HG02642 (cell line): Measurements from ENCODE around the gene CCDC51.

ENCODE experiments used
- ATAC-seq: cut with Tn5 transposase; IDR thresholded peaks from one replicate; pipeline ENCODE4 v1.9.1; 2021; ENCODE audit warnings: mild to moderate bottlenecking; ENCODE audit not compliant: unreplicated experiment, poor library complexity

Gene CCDC51

GRCh38 chr3:48435774-48436476 lies 4.0 kb downstream of the CCDC51 start:
- ATAC-seq, result no peak

GRCh38 chr3:48435223-48435595 lies 4.7 kb downstream of the CCDC51 start:
- no peak for ATAC-seq

DNA sequence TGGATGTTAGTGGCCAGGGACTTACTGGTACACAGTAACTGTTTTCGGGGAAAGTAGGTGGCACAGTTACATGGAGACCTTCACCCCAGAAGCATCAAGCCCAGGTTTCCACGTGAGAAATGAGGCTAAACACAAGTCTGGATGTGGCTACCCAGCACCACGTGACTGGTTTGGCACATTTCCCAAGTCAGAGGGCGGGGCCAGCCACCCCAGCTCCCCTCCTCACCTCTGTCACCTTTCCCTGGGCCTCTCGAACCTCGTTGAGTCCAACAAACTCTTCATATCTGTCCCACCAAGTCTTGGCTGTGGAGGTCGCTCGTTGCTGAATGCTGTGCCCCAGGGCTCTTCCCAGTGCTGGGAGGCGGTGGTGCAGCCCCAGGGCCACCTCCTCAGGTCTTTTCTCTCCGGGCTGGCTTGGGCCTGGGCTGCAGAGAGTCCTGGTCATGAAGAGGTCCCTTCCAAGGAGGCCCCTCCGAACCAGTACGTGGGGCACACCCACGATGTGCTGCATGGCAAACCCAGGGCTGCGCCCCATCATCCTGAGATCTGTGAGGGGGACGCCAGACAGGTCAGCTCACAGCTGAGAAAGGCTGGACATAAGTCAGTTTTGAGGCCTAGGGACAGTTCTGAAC lies 5.2 kb downstream of the CCDC51 start:
- ATAC-seq, result no peak

DNA sequence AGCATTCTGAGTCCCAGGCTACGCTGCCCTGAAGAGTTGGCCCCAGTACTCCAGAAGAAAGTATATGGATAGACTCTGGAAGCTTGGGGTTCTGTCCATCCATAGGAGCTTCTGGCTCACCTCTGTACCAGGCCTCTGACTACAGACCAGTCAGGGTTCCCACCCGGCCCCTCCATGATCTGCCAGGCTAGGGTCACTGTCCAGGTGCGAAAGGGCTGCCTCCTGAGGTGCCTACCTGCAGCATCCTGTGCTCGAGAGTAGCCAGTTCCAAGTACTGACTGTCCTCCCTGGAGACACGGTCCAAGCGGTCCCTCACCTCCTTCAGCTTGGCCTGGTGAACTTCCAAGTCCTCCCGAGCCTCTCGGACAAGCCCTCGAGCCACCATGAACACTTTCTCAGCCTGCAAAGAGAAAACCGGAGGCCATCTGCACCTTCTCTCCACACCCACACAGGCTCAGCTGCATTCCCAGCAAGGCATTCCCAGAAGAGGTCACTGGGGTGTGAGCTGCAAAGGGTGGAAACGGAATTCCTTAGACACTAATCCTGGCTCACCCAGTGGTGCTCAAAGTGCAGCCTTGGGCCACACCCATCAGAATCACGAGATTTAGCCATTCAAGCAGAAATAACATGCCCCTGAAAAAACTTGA lies 6.3 kb downstream of the CCDC51 start:
- ATAC-seq, result no peak

DNA sequence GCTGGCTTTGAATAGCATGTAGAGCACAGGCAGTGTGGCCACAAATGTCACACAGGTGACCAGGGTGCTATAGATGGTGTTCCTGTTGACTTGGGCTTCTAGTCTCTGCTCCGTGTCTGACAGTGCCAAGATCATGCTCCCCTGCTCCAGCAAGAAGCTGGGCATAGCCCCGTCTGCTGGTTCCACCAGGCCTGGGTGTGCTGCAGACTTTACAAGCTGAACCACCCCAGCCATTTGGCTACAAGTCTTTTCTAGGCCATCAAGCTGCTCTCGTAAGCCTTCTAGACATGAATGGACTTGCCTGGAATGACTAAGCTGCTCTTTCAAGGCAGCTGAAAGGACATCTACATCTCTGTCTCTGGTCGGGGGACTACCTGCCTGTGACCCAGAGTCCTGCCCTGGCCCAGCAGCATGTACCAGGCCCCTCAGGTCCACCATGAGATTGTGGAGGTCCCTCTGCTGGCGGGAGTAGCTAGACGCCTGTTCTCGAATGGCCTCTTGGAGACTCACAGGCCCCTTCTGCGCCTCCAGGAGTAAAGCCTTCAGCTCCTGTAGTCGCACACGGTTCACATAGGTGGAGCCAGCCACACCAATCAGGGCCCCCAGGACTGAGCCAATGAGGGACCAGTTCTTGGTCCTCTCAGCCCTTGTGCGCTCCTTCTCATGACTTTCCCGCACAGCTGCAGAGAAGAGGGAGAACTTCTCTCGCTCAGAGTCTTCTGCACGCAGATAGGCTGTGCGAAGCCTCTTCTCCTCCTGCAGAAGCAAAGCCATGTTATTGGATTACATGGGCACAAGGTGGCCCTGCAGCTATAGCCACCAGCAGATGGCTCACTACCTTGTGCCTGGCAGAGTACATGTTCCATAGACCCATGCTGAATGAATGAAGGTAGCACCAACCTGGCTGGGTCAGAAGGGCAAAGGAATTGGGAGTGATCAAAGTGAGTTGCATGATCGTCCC lies 7.2 kb downstream of the CCDC51 start:
- ATAC-seq, result no peak

DNA sequence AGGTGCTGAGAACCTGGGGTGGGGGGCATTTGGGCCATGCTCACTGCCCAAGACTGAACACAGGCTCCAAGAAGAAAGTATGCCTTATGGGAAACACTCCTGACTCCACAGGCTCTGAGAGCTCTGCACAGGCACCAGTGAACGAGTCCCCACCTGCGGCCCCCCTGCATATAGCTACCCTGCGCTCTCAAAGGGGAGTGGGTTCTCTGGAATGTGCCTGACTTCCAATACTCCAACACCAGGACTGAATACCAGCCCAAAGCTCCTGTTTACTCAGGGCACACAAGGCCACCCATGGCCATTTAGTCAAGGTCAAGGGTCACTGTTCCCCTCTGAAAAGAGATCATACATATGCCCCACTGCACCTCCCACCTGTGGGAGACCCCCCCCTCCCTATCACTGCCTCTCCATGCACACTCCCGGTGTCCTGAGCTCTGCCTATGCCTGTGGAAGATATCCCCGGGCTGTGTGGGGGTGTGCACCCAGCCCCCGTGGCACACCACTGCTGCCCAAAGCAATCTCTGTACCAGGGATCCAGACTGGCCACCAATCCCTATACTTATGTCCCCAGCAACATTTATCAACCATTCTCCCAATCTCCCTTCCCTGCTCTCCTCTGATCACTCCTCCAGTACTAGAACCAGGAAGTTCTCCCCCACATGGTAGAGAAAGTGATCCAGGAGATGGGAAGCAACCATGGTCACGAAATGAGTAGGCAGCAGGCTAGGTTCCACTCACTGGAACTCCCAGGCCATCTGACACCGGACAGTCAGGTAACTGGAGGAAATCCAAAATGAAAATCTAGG lies 8.5 kb downstream of the CCDC51 start:
- no peak for ATAC-seq

GRCh38 chr3:48430708-48431101 lies 9.2 kb downstream of the CCDC51 start:
- ATAC-seq, result no peak

DNA sequence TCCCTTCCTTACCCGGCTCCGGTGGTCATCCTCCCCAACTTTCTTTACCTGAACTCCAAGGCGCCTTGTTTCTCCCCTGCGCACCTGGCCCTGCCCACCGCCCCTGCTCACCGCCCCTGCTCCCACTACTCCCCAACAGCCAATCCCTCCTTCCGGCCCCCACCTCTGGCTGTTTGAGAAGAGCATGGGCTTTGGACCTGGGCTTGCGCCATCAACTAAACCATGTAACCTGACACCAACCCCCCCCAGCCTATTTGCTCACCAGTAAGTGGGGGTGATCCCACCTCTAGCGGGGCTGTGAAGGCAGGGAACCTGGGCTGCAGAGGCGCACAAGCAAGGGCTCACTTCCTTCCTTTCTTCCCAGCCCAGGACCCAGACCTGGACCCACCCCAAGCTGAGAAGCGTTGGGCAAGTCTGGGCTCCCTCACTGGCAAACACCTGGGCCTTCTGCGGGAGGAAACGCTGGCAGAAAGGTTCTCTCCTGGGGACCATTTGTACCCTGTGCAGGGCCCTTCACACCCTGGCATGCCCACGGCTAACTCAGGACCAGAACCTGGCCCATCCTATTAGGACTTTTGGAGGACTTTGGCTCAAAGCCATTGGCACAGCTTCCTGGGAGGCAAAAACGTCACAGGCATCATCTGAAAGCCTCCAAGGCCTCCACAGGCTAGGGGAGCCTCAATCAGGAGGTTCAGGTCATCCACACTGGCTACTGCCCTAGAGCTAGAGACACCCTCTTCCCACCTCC lies 9.8 kb downstream of the CCDC51 start, which contains the start of gene PLXNB1:
TSS of gene PLXNB1 (minus strand) at position 127 of the 748 bp plus-strand sequence. CDS start 5,475 bp downstream, outside the sequence.
- peak; percentile 12 for ATAC-seq

- ATAC-seq, result peak; percentile 51
Measured at GRCh38 chr3:48429317-48429959, 10.5 kb downstream of the CCDC51 start.

DNA sequence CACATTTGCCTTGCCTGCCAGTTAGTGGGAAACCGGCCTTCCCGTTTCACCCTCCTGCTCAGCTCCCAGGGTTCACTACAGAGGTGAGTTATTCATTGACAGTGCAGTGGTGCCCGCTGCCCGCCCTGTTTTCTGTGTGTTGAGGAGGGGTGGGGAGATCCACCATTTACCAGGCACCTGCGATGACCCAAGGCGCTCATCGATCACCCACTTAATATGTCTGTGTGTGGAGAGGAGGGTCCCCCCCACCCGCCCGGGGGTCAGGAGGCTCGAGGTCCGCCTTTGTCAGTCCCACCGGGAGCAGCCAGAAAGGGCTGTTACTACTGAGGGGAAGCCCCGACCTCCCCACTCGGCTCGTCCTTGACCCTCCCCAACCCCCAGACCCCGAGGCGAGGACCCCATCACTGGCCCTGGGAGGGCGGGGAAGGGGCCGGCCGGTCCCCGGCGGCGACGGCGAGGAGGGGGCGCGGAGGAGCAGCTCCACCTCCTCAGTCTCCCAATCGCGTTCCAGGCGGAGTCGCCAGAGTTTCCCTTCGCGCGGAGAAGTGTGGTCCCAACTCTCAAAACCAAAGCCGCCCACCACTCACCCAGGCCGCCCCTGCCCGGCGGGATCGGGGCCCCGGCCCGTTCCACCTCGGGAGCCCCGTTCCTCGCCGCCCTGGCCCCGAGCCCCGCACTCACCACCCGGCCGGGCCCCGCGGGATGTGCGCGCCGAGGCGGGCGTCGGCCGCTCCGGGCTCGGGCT lies 11.2 kb downstream of the CCDC51 start:
- peak; percentile 32 for ATAC-seq

- no peak for ATAC-seq
Measured at GRCh38 chr3:48428088-48428571, 11.8 kb downstream of the CCDC51 start.

DNA sequence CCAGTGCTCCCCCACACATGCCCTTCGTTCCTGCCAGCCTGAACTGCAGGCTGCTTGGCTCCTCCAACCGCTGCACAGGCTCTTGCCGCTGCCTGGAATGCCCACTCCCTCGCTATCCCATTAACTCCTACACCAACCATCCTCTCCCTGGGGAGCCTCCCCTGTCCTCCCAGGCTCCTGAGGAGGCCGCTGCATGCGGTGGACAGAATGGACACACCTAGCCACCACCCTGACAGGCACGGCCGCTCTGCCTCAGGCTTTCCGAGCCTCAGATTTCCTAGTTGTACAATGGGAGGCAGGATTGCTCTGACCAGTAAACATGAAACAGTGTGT lies 12.3 kb downstream of the CCDC51 start:
- ATAC-seq, result no peak

DNA sequence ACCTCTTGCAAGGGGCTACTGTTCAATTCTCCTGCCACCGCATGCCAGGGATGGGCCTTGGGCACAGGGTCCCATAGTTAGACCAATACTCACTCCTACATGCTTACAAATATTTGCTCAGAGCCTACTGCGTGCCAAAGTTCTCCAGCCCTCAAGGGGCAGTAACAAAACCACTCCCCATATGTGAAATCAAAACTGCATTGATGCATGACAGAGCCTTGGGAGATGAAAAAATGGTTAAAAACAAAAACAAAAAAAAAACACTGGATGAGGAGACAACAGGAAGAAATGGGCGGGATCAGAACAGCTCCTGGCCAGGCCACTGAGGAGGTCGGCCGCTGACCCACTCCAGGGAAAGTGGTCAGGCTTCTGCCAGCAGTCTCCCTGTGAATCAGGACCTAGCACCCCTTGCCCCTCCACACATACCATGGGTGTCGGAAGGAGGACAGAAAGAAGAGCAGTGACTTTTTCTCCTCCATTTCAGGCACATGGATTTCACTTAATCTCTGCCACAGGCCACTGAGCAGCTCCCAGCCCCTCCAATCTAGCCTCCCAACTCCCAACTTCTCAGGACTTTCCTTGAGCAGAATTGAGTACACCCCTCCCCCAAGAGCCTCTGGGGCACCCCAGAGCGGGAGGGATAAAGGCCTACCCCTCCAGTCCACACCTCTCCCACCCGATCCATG lies 12.8 kb downstream of the CCDC51 start:
- ATAC-seq, result no peak

GRCh38 chr3:48426401-48426909 lies 13.5 kb downstream of the CCDC51 start:
- no peak for ATAC-seq

GRCh38 chr3:48425281-48425812 lies 14.6 kb downstream of the CCDC51 start:
- ATAC-seq, result no peak

- no peak for ATAC-seq
Measured at GRCh38 chr3:48423883-48424695, 15.8 kb downstream of the CCDC51 start.
